ENCODE data around the gene ZDHHC14. TPM values are rescaled to one million over a fixed set of nuclear protein-coding genes. Genes with fewer than 3 reads are reported as not detected.

Gene ZDHHC14
- total RNA-seq, 4 donors from 2014 or later, result 11.4 to 20.8 (median 15.6) TPM

GRCh38 chr6:157361886-157362285 lies 19.1 kb upstream of the ZDHHC14 start:
- no peak overlapping the region for H3K27ac ChIP-seq
- no peaks in the 10 kb centered on the region for H3K36me3 ChIP-seq
- WGBS, 2 donors, result 70 to 73% methylated on average over 3 of the region's 3 CpGs
- H3K27me3 ChIP-seq, result peaks cover 0 to 10% of the 10 kb centered on the region in 2 donors
- no peak overlapping the region for H3K4me3 ChIP-seq
- no peaks in the 10 kb centered on the region for H3K4me1 ChIP-seq
- TF ChIP-seq, protein P1, sequence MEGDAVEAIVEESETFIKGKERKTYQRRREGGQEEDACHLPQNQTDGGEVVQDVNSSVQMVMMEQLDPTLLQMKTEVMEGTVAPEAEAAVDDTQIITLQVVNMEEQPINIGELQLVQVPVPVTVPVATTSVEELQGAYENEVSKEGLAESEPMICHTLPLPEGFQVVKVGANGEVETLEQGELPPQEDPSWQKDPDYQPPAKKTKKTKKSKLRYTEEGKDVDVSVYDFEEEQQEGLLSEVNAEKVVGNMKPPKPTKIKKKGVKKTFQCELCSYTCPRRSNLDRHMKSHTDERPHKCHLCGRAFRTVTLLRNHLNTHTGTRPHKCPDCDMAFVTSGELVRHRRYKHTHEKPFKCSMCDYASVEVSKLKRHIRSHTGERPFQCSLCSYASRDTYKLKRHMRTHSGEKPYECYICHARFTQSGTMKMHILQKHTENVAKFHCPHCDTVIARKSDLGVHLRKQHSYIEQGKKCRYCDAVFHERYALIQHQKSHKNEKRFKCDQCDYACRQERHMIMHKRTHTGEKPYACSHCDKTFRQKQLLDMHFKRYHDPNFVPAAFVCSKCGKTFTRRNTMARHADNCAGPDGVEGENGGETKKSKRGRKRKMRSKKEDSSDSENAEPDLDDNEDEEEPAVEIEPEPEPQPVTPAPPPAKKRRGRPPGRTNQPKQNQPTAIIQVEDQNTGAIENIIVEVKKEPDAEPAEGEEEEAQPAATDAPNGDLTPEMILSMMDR (IDR thresholded peaks at IDR 0.05), result no peak
- no peak for TF ChIP-seq EP300 (IDR thresholded peaks at IDR 0.05)
- TF ChIP-seq POLR2A (IDR thresholded peaks at IDR 0.05), result no peak
- no peak for DNase-seq (ENCODE audit: low spot score in 2 of 2)
- no peaks in the 10 kb centered on the region for H3K9me3 ChIP-seq

GRCh38 chr6:157364705-157365104 lies 16.3 kb upstream of the ZDHHC14 start:
- Histone ChIP-seq H3K9me3 (no peaks in the 10 kb centered on the region), H3K4me1 (no peaks in the 10 kb centered on the region), H3K36me3 (no peaks in the 10 kb centered on the region), H3K27ac (no peak overlapping the region), H3K4me3 (no peak overlapping the region), H3K27me3 (peaks cover 0 to 18% of the 10 kb centered on the region in 2 donors)
- TF ChIP-seq POLR2A (IDR thresholded peaks at IDR 0.05) (no peak), EP300 (IDR thresholded peaks at IDR 0.05) (no peak)
- TF ChIP-seq, protein P1 (IDR thresholded peaks at IDR 0.05), result no peak
- 94 to 97% methylated on average over 1 of the region's 1 CpG for WGBS, 2 donors
- DNase-seq (ENCODE audit: low spot score in 2 of 2), result no peak

DNA sequence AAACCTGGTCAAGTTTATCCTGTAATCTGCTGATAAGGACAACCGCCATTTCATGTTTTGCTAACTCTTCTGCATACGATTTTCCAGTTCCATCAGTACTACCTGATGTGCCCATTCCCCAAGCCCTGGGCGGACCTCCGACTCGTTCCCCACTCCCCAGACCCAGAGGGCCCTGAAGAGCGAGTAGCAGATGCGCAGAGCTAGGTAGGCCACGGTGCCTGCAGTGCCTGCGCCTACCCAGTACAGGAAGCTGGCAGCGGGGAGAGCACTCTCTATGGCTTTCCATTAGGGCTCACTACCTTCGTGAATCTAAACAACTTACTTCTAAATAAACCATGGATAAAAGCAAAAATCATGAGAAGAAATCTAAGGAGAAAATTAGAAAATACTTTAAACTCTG lies 14.3 kb upstream of the ZDHHC14 start:
- TF ChIP-seq, protein P1 (IDR thresholded peaks at IDR 0.05), result no peak
- no peak for DNase-seq (ENCODE audit: low spot score in 2 of 2)
- H3K9me3 ChIP-seq, result no peaks in the 10 kb centered on the region
- H3K36me3 ChIP-seq, result no peaks in the 10 kb centered on the region
- H3K27me3 ChIP-seq, result peaks cover 0 to 18% of the 10 kb centered on the region in 2 donors
- no peak overlapping the region for H3K4me3 ChIP-seq
- H3K27ac ChIP-seq, result no peak overlapping the region
- H3K4me1 ChIP-seq, result no peaks in the 10 kb centered on the region
- WGBS, 2 donors, result 90% methylated on average over 11 of the region's 11 CpGs

GRCh38 chr6:157368359-157369049 lies 12.5 kb upstream of the ZDHHC14 start:
- TF ChIP-seq, protein P1 (IDR thresholded peaks at IDR 0.05), result no peak
- TF ChIP-seq EP300 (IDR thresholded peaks at IDR 0.05), result no peak
- TF ChIP-seq POLR2A (IDR thresholded peaks at IDR 0.05), result no peak
- H3K4me1 ChIP-seq, result no peaks in the 10 kb centered on the region
- 76% methylated on average over 7 of the region's 7 CpGs for WGBS, 2 donors
- H3K36me3 ChIP-seq, result no peaks in the 10 kb centered on the region
- DNase-seq (ENCODE audit: low spot score in 2 of 2), result no peak
- H3K27ac ChIP-seq, result no peak overlapping the region
- peaks cover 0 to 18% of the 10 kb centered on the region in 2 donors for H3K27me3 ChIP-seq
- no peak overlapping the region for H3K4me3 ChIP-seq
- H3K9me3 ChIP-seq, result no peaks in the 10 kb centered on the region

- 88 to 100% methylated on average over 1 of the region's 1 CpG for WGBS, 2 donors
- TF ChIP-seq EP300 (IDR thresholded peaks at IDR 0.05), result no peak
- TF ChIP-seq POLR2A (IDR thresholded peaks at IDR 0.05), result no peak
- TF ChIP-seq, protein P1 (IDR thresholded peaks at IDR 0.05), result no peak
- no peak overlapping the region for H3K4me3 ChIP-seq
- H3K9me3 ChIP-seq, result no peaks in the 10 kb centered on the region
- DNase-seq (ENCODE audit: low spot score in 2 of 2), result no peak
- H3K27ac ChIP-seq, result no peak overlapping the region
- peaks cover 0 to 18% of the 10 kb centered on the region in 2 donors for H3K27me3 ChIP-seq
- H3K4me1 ChIP-seq, result no peaks in the 10 kb centered on the region
- no peaks in the 10 kb centered on the region for H3K36me3 ChIP-seq
Observed at GRCh38 chr6:157370755-157371154, 10.2 kb upstream of the ZDHHC14 start.
